Measurements from ENCODE around the gene CCNJL. TPM values are rescaled to one million over a fixed set of nuclear protein-coding genes. Genes with fewer than 3 reads are reported as not detected.
"Not testable (repeated sequence)": the region's sequence is repeated elsewhere in the genome, so short reads cannot be mapped to it uniquely, and the experiment has no call there.

Gene CCNJL
- total RNA-seq, 1 donor from 2014 or later, result 123 TPM

- DNase-seq, result no peak
- TF ChIP-seq CTCF (IDR thresholded peaks at IDR 0.05; ENCODE audit: partially characterized antibody, unreplicated experiment), result no peak
- Mint-ChIP-seq H3K4me1 (ENCODE audit: low read depth, unreplicated experiment) (peaks cover 48% of the 10 kb centered on the region), H3K27ac (ENCODE audit: unreplicated experiment) (peak overlapping the region; percentile 87), H3K4me3 (ENCODE audit: unreplicated experiment) (peak overlapping the region; percentile 42), H3K27me3 (ENCODE audit: unreplicated experiment) (peaks cover 17% of the 10 kb centered on the region), H3K36me3 (ENCODE audit: unreplicated experiment) (peaks cover 14% of the 10 kb centered on the region), H3K9me3 (ENCODE audit: unreplicated experiment) (peaks cover 19% of the 10 kb centered on the region)
Measured at GRCh38 chr5:160250226-160250625, 62.1 kb downstream of the CCNJL start.

GRCh38 chr5:160249570-160249969 lies 62.8 kb downstream of the CCNJL start:
- Mint-ChIP-seq H3K27me3 (ENCODE audit: unreplicated experiment) (peaks cover 18% of the 10 kb centered on the region), H3K36me3 (ENCODE audit: unreplicated experiment) (peaks cover 14% of the 10 kb centered on the region), H3K9me3 (ENCODE audit: unreplicated experiment) (peaks cover 19% of the 10 kb centered on the region), H3K4me1 (ENCODE audit: low read depth, unreplicated experiment) (peaks cover 51% of the 10 kb centered on the region), H3K27ac (ENCODE audit: unreplicated experiment) (peak overlapping the region; percentile 87)
- not testable (repeated sequence) for H3K4me3 Mint-ChIP-seq (ENCODE audit: unreplicated experiment); DNase-seq

GRCh38 chr5:160245506-160246086 lies 66.8 kb downstream of the CCNJL start:
- no peaks in the 10 kb centered on the region for H3K36me3 Mint-ChIP-seq (ENCODE audit: unreplicated experiment)
- peaks cover 13% of the 10 kb centered on the region for H3K9me3 Mint-ChIP-seq (ENCODE audit: unreplicated experiment)
- no peak for TF ChIP-seq CTCF (IDR thresholded peaks at IDR 0.05; ENCODE audit: partially characterized antibody, unreplicated experiment)
- H3K4me1 Mint-ChIP-seq (ENCODE audit: low read depth, unreplicated experiment), result peaks cover 35% of the 10 kb centered on the region
- peak; percentile 75 for DNase-seq
- H3K27ac Mint-ChIP-seq (ENCODE audit: unreplicated experiment), result peak overlapping the region; percentile 98
- H3K4me3 Mint-ChIP-seq (ENCODE audit: unreplicated experiment), result peak overlapping the region; percentile 71
- peaks cover 19% of the 10 kb centered on the region for H3K27me3 Mint-ChIP-seq (ENCODE audit: unreplicated experiment)

- H3K27ac Mint-ChIP-seq (ENCODE audit: unreplicated experiment), result peak overlapping the region; percentile 28
- no peaks in the 10 kb centered on the region for H3K36me3 Mint-ChIP-seq (ENCODE audit: unreplicated experiment)
- DNase-seq, result no peak
- H3K4me1 Mint-ChIP-seq (ENCODE audit: low read depth, unreplicated experiment), result peaks cover 40% of the 10 kb centered on the region
- H3K27me3 Mint-ChIP-seq (ENCODE audit: unreplicated experiment), result peaks cover 32% of the 10 kb centered on the region
- no peak overlapping the region for H3K4me3 Mint-ChIP-seq (ENCODE audit: unreplicated experiment)
- peaks cover 24% of the 10 kb centered on the region for H3K9me3 Mint-ChIP-seq (ENCODE audit: unreplicated experiment)
- no peak for TF ChIP-seq CTCF (IDR thresholded peaks at IDR 0.05; ENCODE audit: partially characterized antibody, unreplicated experiment)
Measured at GRCh38 chr5:160242145-160242544, 70.2 kb downstream of the CCNJL start.

GRCh38 chr5:160240350-160240749 lies 72.0 kb downstream of the CCNJL start:
- DNase-seq, result no peak
- H3K4me3 Mint-ChIP-seq (ENCODE audit: unreplicated experiment), result peak overlapping the region; percentile 43
- H3K4me1 Mint-ChIP-seq (ENCODE audit: low read depth, unreplicated experiment), result peaks cover 26% of the 10 kb centered on the region
- H3K9me3 Mint-ChIP-seq (ENCODE audit: unreplicated experiment), result peaks cover 22% of the 10 kb centered on the region
- no peaks in the 10 kb centered on the region for H3K36me3 Mint-ChIP-seq (ENCODE audit: unreplicated experiment)
- peak overlapping the region; percentile 71 for H3K27ac Mint-ChIP-seq (ENCODE audit: unreplicated experiment)
- H3K27me3 Mint-ChIP-seq (ENCODE audit: unreplicated experiment), result peaks cover 27% of the 10 kb centered on the region
- TF ChIP-seq CTCF (IDR thresholded peaks at IDR 0.05; ENCODE audit: partially characterized antibody, unreplicated experiment), result no peak
